ENCODE data around the gene MYH8.

DNA sequence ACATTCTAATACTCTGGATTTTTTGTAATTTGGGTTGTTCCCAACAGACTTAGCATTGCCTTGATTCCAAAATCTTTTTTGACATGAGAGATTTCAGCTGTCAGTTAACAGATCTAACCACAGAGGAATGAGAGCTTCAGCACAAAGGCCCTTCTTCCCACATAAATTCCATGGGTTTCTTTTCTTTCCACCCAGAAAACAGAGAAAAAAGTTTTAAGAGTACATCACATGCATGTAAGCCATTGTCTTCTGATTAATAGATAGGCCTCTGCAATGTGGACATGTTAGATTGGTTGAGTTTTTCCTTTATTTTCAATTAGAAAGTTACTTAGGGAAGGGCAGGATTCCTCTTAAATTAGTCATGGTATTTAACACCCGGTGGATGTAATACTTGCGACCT is 939 bp downstream of the MYH8 start:
- TF ChIP-seq ZNF3 (CRISPR knock-in tag; IDR thresholded peaks at IDR 0.05) (no peak), ARID1B (IDR thresholded peaks at IDR 0.05) (no peak), MYC (IDR thresholded peaks at IDR 0.05; ENCODE audit: low read depth, low read length) (no peak), MYC (CRISPR knock-in tag; IDR thresholded peaks at IDR 0.05; ENCODE audit: borderline replicate concordance, low read depth) (no peak), NEUROD1 (IDR thresholded peaks at IDR 0.05; ENCODE audit: borderline replicate concordance, low read depth, low read length, partially characterized antibody) (no peak), SRSF9 (IDR thresholded peaks at IDR 0.05; ENCODE audit: borderline replicate concordance, low read depth, low read length) (no peak), RAD21 (CRISPR knock-in tag; conservative IDR thresholded peaks at IDR 0.05 in 1 of 2, IDR thresholded peaks at IDR 0.05 in 1 of 2) (no peak), ZNF146 (CRISPR knock-in tag; IDR thresholded peaks at IDR 0.05; ENCODE audit: unreplicated experiment) (no peak), ETV6 (IDR thresholded peaks at IDR 0.05; ENCODE audit: borderline replicate concordance in 1 of 2, low read depth in 2 of 2, low read length in 1 of 2) (no peak), ETV6 (CRISPR knock-in tag; IDR thresholded peaks at IDR 0.05; ENCODE audit: borderline replicate concordance) (no peak), HDAC2 (IDR thresholded peaks at IDR 0.05) (no peak), HMG20B (CRISPR knock-in tag; IDR thresholded peaks at IDR 0.05) (no peak)
- TF ChIP-seq, protein P1, sequence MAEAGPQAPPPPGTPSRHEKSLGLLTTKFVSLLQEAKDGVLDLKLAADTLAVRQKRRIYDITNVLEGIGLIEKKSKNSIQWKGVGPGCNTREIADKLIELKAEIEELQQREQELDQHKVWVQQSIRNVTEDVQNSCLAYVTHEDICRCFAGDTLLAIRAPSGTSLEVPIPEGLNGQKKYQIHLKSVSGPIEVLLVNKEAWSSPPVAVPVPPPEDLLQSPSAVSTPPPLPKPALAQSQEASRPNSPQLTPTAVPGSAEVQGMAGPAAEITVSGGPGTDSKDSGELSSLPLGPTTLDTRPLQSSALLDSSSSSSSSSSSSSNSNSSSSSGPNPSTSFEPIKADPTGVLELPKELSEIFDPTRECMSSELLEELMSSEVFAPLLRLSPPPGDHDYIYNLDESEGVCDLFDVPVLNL (CRISPR knock-in tag; IDR thresholded peaks at IDR 0.05; ENCODE audit: low read depth), result no peak
- TF ChIP-seq, protein P2, sequence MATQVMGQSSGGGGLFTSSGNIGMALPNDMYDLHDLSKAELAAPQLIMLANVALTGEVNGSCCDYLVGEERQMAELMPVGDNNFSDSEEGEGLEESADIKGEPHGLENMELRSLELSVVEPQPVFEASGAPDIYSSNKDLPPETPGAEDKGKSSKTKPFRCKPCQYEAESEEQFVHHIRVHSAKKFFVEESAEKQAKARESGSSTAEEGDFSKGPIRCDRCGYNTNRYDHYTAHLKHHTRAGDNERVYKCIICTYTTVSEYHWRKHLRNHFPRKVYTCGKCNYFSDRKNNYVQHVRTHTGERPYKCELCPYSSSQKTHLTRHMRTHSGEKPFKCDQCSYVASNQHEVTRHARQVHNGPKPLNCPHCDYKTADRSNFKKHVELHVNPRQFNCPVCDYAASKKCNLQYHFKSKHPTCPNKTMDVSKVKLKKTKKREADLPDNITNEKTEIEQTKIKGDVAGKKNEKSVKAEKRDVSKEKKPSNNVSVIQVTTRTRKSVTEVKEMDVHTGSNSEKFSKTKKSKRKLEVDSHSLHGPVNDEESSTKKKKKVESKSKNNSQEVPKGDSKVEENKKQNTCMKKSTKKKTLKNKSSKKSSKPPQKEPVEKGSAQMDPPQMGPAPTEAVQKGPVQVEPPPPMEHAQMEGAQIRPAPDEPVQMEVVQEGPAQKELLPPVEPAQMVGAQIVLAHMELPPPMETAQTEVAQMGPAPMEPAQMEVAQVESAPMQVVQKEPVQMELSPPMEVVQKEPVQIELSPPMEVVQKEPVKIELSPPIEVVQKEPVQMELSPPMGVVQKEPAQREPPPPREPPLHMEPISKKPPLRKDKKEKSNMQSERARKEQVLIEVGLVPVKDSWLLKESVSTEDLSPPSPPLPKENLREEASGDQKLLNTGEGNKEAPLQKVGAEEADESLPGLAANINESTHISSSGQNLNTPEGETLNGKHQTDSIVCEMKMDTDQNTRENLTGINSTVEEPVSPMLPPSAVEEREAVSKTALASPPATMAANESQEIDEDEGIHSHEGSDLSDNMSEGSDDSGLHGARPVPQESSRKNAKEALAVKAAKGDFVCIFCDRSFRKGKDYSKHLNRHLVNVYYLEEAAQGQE (IDR thresholded peaks at IDR 0.05; ENCODE audit: borderline replicate concordance), result no peak
- TF ChIP-seq, protein P2 (CRISPR knock-in tag; IDR thresholded peaks at IDR 0.05; ENCODE audit: low read depth), result no peak

Measured in K562 (cell line).